AG04450 (cell line): Measurements from ENCODE around the gene SECTM1. TPM values are rescaled to one million over a fixed set of nuclear protein-coding genes. Genes with fewer than 3 reads are reported as not detected.
A peak's percentile ranks its signal among the peaks of the same experiment; 100 is the strongest.

Experiments used
- CTCF ChIA-PET: fragments of 300-600, 350-600 bp; formaldehyde crosslinking; extraction: SDS; loops from one replicate; lab custom pipeline; 2022; ENCODE audit warnings: antibody characterized with exemption, inconsistent platforms; lab: Charles Lee
- POLR2A ChIA-PET: fragments of 350-600 bp; formaldehyde crosslinking; extraction: SDS; loops from one replicate; lab custom pipeline; 2021; ENCODE audit warnings: antibody characterized with exemption, inconsistent platforms; lab: Yijun Ruan, JAX
- DNase-seq: peaks from one replicate; pipeline ENCODE4 v3.0.0-alpha.2; 2011; ENCODE audit warnings: low read depth, low spot score
- H3K27ac ChIP-seq: one replicate; pipeline ENCODE4 v1.5.1; 2012; ENCODE audit warnings: low read depth, low read length, control low read depth
- H3K27me3 ChIP-seq: one replicate; pipeline ENCODE4 v1.6.0; 2012; ENCODE audit warnings: low read length; ENCODE audit not compliant: control insufficient read depth, insufficient read depth
- H3K4me3 ChIP-seq: 2 replicates; pipeline ENCODE4 v1.5.1; 2011; ENCODE audit warnings: mild to moderate bottlenecking, low read depth, low read length, control low read depth
- H3K9me3 ChIP-seq: 2 replicates; pipeline ENCODE4 v1.5.1; 2012; ENCODE audit warnings: low read length; ENCODE audit not compliant: control insufficient read depth, insufficient read depth
- polyA plus RNA-seq: library from polyadenylated mRNA; depleted of rRNA; stranded (reverse); fragments of >200 nt; gene quantifications from 2 replicates; pipeline ENCODE4 v1.2.3, GENCODE V29; 2011; rRNA removed
- TF ChIP-seq, protein P1 (sequence below): IDR thresholded peaks from 2 replicates; pipeline ENCODE4 v1.5.1; 2011; ENCODE audit warnings: low read depth, low read length, control low read depth, inconsistent platforms

The SECTM1 gene
- polyA plus RNA-seq, 1 experiment: 8.0 TPM

DNA sequence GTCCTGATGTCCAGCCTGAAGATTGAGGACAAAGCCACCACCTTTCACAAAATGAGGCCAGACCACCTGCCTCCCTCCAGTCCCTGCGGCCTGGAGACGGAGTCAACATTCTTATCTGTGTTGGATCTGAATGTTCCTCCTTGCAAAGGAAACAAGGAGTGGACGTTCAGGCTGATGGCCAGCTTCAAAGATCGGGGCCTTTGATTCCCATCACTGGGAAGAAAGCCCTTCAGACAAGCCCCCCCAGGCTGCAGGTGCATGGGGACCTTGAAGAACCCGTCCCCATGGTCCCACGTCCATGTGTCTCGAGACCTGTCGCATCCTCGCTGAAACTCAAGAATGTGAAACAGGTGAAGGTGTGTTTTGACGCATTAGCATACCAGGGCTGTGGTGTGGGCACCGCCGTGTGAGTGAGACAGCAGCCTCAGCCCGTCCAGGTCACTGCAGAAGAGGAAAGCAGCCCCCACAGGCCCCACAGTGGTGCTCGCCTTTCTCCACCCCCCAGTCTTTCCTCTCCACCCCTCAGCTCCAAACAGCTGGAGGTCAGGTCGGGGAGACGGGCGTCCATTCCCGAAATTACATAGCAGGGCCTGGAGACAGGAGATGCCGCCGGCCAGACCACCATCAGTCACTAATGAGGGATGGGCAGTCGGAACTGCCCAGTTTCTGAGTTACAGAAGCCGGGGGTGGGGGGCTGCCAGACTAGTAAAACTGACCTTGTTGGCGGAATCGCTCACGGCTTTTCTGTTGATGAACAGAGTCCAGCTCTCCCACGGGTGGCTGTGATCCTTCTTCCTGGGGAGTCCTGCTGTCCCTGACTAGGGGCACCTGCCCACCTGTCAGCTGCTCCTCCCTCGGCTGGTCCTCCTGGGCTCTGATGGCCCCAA is 59.2 kb downstream of the SECTM1 start:
- Histone ChIP-seq H3K27ac (no peak overlapping the region), H3K9me3 (no peaks in the 10 kb centered on the region; the same call in 1 of the 2 replicates), H3K4me3 (peak overlapping the region; percentile 90), H3K27me3 (no peaks in the 10 kb centered on the region)
- TF ChIP-seq, protein P1, sequence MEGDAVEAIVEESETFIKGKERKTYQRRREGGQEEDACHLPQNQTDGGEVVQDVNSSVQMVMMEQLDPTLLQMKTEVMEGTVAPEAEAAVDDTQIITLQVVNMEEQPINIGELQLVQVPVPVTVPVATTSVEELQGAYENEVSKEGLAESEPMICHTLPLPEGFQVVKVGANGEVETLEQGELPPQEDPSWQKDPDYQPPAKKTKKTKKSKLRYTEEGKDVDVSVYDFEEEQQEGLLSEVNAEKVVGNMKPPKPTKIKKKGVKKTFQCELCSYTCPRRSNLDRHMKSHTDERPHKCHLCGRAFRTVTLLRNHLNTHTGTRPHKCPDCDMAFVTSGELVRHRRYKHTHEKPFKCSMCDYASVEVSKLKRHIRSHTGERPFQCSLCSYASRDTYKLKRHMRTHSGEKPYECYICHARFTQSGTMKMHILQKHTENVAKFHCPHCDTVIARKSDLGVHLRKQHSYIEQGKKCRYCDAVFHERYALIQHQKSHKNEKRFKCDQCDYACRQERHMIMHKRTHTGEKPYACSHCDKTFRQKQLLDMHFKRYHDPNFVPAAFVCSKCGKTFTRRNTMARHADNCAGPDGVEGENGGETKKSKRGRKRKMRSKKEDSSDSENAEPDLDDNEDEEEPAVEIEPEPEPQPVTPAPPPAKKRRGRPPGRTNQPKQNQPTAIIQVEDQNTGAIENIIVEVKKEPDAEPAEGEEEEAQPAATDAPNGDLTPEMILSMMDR: no peak
- ChIA-PET CTCF (interaction anchor here (1.3 kb wide), 1 partner anchor 47 kb away, joined by 3 read pairs; no protein-coding TSS in a partner anchor), POLR2A (interaction anchor here (1.0 to 1.9 kb wide), 3 partner anchors 9 to 24 kb away, joined by 5 to 12 read pairs (median 8); no protein-coding TSS in a partner anchor)
- no peak for DNase-seq

DNA sequence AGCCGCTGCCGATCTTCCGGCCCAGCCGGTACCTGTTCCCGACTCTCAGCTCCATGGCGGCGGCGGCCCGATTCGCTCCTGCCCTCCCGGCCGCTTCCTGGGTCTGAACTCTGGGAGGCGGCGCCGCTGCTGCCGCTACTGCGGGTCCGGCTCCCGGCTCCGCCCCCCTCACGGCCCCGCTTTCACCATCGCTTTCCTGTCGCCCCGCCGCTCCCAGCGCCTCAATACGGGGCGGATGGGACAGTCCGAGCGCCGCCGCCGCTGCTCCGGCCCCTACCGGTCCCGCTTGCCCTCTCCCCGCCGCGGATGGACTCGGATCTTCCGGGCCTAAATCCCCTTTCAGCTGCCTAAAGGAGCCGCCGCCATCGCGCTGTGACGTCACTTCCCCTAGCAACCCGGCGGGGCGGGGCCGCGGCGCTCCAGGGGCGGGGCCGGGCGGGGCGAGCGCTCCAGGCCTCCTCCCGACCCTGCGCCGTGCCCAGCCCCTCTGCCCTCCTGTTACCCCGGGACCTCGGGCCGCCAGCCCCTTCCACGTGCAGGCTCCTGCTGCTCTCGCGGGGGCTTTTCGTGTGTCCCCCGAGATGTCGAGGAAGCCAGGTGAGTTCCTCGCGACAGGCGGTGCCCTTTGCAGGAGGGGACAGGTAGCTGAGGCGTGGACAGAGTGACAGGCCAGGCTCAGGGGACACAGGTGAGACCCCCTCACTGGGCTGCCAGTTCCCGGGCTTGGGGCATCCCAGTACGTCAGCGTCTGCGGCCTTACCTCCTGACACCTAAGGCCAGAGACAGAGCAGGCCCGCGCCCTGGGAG is 60.0 kb downstream of the SECTM1 start, which contains the start of gene CSNK1D:
TSS of gene CSNK1D (minus strand) at position 374 of the 807 bp plus-strand sequence. CDS start at position 55, 319 bp downstream.
- CTCF ChIA-PET: interaction anchor here (0.6 kb wide), 1 partner anchor 10 kb away, joined by 8 read pairs; no protein-coding TSS in a partner anchor
- Histone ChIP-seq H3K4me3 (peak within 1 kb of the TSS; percentile 90), H3K27ac (peak within 1 kb of the TSS; percentile 88), H3K9me3 (no peaks in the 10 kb centered on the region; the same call in 1 of the 2 replicates), H3K27me3 (no peaks in the 10 kb centered on the region)
- POLR2A ChIA-PET: interaction anchor here (0.6 to 1.9 kb wide), 6 partner anchors 10 to 53 kb away, joined by 3 to 12 read pairs (median 4); no protein-coding TSS in a partner anchor
- DNase-seq: peak; percentile 30
- TF ChIP-seq, protein P1: no peak

DNA sequence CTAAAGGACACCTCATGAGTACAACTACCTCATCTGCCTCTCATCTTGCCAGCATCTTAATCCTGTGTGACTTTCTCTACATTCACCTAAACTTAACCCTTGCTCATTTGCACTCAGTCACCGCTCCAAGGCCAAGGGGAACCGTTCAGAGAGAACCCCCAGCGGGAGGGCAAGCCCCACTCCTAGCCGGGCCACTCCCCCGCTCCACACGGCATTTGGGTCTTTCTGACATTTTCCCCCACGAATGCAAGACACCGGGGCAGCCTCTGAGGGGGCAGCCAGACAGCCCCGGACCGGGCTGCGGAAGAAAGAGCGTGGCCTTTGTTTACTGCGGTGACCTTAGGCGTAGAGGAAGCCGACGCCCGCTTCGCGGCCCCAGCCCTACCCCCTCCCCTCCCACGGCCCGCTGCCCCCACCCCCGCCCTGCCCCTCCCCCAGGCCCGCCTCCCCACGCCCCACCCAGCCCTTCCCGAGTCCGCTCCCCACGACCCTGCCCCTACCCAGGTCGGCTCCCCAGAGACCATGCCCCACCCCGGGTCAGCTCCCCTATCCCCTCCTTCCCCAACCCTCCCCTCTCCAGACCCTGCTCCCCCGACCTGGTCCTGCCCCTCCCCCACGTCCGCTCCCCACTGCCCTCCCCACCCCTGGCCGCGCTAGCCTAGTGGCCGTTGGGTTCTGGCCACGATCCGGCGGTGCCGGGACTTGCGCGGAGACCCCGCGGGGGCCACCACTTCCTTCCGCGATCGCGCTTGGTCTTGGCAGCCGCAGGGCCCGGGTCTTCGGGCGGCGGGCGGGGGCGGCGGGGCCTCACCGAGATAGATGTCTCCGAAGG is 60.9 kb downstream of the SECTM1 start:
- TF ChIP-seq, protein P1: no peak
- CTCF ChIA-PET: interaction anchor here (0.6 kb wide), 1 partner anchor 9 kb away, joined by 8 read pairs; no protein-coding TSS in a partner anchor
- no peak for DNase-seq
- H3K9me3 ChIP-seq: no peaks in the 10 kb centered on the region; the same call in 1 of the 2 replicates
- peak overlapping the region; percentile 90 for H3K4me3 ChIP-seq
- POLR2A ChIA-PET: interaction anchor here (0.6 to 1.9 kb wide), 6 partner anchors 10 to 53 kb away, joined by 3 to 12 read pairs (median 4); no protein-coding TSS in a partner anchor
- no peaks in the 10 kb centered on the region for H3K27me3 ChIP-seq
- peak overlapping the region; percentile 88 for H3K27ac ChIP-seq

DNA sequence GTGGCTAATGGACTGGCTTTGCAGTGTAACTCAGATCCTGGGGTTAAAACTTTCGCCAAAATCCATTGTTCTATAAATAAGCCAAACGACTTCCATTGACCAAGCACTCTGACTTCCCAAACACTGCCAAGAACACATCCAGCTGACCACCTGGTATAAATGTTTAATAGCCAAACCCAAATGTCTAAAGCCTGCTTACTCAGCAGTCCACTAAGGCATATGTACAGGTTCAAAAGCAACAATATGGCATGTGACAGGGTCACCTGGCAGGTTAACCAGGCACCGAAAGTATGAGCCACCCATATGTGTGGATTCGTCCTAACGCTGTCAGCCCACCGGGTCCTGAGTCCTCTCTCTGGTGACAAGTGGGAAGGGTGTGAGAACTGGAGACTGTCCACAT is 62.2 kb downstream of the SECTM1 start:
- Histone ChIP-seq H3K4me3 (peak overlapping the region; percentile 90), H3K27ac (no peak overlapping the region), H3K9me3 (no peaks in the 10 kb centered on the region; the same call in 1 of the 2 replicates), H3K27me3 (no peaks in the 10 kb centered on the region)
- TF ChIP-seq, protein P1: no peak
- CTCF ChIA-PET: no interaction called here
- no peak for DNase-seq
- POLR2A ChIA-PET: no interaction called here

Other genes starting within 250 kb of the SECTM1 start
- 6.2 and 9.6 TPM in 2 replicates for gene FASN, start 235.5 kb downstream of the SECTM1 start, polyA plus RNA-seq
- gene CCDC57, start 120.9 kb downstream of the SECTM1 start, polyA plus RNA-seq: 11.1 and 13.2 TPM in 2 replicates
- gene SLC16A3, start 104.7 kb downstream of the SECTM1 start, polyA plus RNA-seq: 61.7 and 80.3 TPM in 2 replicates
- gene CSNK1D, start 60.1 kb downstream of the SECTM1 start, polyA plus RNA-seq: 74.4 and 89.9 TPM in 2 replicates
- gene CD7, start 16.2 kb downstream of the SECTM1 start, polyA plus RNA-seq: 0.11 TPM in 2 replicates
- 0.04 and 0.10 TPM in 2 replicates for gene TEX19, start 25.5 kb upstream of the SECTM1 start, polyA plus RNA-seq
- not detected in 2 replicates for gene UTS2R, start 38.0 kb upstream of the SECTM1 start, polyA plus RNA-seq
- gene HEXD, start 84.6 kb upstream of the SECTM1 start, polyA plus RNA-seq: 9.1 and 9.2 TPM in 2 replicates
- gene OGFOD3, start 84.8 kb upstream of the SECTM1 start, polyA plus RNA-seq: 22.8 and 29.5 TPM in 2 replicates
- gene CYBC1, start 117.0 kb upstream of the SECTM1 start, polyA plus RNA-seq: 74.8 and 82.6 TPM in 2 replicates
- gene NARF, start 125.0 kb upstream of the SECTM1 start, polyA plus RNA-seq: 76.1 and 82.4 TPM in 2 replicates
- 21.7 and 24.3 TPM in 2 replicates for gene FOXK2, start 186.0 kb upstream of the SECTM1 start, polyA plus RNA-seq